GM19324 (cell line): Measurements from ENCODE around the gene HDAC4.
"Not testable (repeated sequence)": the region's sequence is repeated elsewhere in the genome, so short reads cannot be mapped to it uniquely, and the experiment has no call there.

Experiments used
- ATAC-seq: cut with Tn5 transposase; IDR thresholded peaks from one replicate; pipeline ENCODE4 v1.9.1; 2021; ENCODE audit warnings: mild to moderate bottlenecking, moderate library complexity; ENCODE audit not compliant: unreplicated experiment, low FRiP score

Gene HDAC4

GRCh38 chr2:239181903-239182581, 218.8 kb downstream of the HDAC4 start:
- no peak for ATAC-seq

GRCh38 chr2:239181074-239181902, 219.5 kb downstream of the HDAC4 start:
- no peak for ATAC-seq

- ATAC-seq = no peak
These were observed 220.2 kb downstream of the HDAC4 start for GRCh38 chr2:239180526-239181073.

GRCh38 chr2:239179851-239180371, 220.9 kb downstream of the HDAC4 start:
- no peak for ATAC-seq

GRCh38 chr2:239178954-239179353, 221.9 kb downstream of the HDAC4 start:
- no peak for ATAC-seq

DNA sequence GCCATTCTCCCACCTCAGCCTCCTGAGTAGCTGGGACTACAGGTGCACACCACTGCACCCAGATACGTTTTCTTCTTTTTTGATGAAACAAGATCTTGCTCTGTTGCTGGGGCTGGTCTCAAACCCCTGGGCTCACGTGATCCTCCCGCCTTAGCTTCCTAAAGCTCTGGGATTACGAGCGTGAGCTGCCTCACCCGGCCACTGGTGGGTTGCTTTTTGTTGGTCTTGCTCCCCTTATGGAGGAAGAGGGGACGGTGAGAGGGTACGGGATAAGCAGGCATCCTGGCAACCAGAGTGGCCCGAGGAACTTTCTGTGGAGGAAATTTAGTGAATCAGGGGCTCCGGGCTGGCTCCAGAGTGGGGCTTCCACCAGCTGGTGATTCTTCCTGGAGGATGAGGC, 222.3 kb downstream of the HDAC4 start:
- ATAC-seq = no peak

- ATAC-seq = no peak
These were observed 222.9 kb downstream of the HDAC4 start for GRCh38 chr2:239177908-239178307.

DNA sequence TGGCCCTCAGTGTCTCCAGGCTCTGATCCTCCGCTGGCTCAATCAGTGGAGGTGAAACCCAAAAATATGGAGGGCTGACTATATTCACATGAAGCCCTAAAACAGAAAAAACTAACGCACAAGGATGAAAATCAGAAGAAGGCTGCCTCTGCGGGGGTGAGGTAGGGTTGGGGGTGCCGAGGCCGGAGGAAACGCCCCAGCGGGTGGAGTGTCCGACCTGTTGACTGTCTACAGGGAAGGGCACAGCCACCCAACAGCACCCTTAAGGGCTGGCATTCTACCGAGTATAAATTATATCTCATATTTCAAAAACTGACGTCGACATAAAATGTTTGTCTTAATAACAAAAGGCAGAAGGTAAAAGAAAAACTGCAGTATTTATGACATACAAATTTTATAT, 223.5 kb downstream of the HDAC4 start:
- ATAC-seq = no peak

DNA sequence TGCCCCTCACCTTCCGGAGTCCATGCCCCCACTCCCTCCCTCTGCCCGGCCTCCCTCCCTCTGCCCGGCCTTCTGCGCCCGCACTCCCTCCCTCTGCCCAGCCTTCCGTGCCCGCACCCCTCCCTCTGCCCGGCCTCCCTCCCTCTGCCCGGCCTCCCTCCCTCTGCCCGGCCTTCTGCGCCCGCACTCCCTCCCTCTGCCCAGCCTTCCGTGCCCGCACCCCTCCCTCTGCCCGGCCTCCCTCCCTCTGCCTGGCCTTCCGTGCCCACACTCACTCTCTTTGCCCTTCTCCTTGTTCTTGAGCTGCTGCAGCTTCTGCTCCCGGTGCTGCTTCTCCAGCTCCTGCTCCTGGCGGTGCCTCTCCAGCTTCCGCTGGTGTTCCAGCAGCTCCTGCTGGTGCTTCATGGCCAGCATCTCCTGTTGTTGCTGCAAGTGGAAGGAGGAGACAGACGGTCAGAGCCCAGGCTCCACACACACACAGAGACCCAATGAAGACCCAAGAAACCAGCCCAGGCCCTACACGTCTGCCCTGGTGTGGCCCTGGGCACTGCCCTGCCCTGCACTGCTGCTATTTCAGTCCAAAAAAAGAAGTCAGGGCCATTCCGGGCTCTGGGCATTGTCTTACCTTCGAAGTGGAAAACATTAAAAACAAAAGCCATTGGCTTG, 224.5 kb downstream of the HDAC4 start:
- ATAC-seq = not testable (repeated sequence)

- no peak for ATAC-seq
These were observed 225.6 kb downstream of the HDAC4 start for GRCh38 chr2:239175181-239175580.

DNA sequence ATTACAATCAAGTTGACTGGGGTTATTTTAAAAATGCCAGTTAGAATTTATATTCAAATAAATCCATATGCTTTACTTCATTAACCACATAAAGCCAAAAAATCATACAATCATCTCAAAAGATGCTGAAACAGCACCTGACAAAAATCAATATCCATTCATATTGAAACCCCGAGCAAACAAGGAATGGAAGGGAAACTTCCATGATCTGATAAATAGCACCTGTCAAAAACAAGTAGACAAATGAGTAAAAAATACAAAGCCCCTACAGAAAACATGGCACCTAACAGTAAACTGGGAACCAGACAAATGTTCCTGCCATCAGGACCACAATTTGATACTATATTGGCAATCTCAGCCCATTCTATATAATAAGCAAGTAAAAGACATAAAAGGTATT, 227.5 kb downstream of the HDAC4 start:
- ATAC-seq = no peak

DNA sequence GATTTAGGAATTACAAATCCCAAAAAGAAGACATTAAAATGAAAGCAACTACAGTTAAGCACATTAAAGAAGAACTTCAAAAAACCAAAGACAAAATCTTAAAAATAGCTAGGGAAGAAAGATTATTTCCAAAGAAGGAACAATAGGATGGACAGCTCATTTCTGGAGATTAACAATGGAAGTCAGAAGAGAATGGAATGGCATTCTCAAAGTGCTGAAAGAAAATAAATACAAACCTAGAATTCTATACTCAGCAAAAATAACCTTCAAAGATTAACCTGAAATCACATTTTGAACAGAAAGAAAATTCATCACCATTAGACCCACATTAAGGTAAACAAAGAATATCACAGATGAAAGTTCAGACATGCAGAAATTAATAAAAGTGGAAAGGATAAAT, 229.2 kb downstream of the HDAC4 start:
- ATAC-seq = no peak

DNA sequence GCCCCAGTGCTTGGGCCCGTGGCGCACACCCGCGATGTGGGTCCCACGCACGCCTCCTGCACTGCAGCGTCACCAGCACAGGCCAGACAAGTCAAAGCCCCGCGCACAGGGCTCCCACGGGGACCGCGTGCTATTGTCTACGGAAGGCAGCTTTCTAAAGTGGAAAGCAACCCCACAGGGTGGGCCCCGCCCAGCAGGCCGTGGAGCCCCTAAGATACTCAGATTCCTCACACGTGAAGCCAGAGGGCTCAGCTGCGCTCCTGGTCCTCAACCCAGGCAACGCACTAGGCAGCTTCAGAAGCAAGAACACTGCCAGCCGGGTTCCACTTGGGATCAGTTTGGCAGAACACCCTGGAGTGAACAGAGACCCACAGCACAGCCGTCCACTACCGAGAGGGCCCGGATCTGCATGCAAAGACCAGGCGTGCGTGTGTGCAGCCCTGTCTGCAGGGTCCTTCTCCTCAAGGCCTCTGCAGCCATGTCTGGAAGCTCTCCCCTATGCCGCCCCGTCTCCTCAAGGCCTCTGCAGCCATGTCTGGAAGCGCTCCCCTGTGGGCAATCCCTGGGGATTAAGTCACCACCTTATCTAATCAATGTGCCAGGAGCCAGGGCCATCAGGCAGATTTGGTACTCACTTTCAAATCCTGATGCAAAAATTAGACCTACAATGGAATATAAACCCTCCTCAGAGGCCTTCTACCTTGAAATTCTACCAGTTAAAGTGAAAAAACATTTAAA, 231.3 kb downstream of the HDAC4 start:
- no peak for ATAC-seq

- no peak for ATAC-seq
These were observed 232.2 kb downstream of the HDAC4 start for GRCh38 chr2:239168575-239168974.

- no peak for ATAC-seq
These were observed 232.9 kb downstream of the HDAC4 start for GRCh38 chr2:239167766-239168444.

GRCh38 chr2:239167011-239167673, 233.7 kb downstream of the HDAC4 start:
- ATAC-seq = no peak

GRCh38 chr2:239166201-239166834, 234.5 kb downstream of the HDAC4 start:
- no peak for ATAC-seq

DNA sequence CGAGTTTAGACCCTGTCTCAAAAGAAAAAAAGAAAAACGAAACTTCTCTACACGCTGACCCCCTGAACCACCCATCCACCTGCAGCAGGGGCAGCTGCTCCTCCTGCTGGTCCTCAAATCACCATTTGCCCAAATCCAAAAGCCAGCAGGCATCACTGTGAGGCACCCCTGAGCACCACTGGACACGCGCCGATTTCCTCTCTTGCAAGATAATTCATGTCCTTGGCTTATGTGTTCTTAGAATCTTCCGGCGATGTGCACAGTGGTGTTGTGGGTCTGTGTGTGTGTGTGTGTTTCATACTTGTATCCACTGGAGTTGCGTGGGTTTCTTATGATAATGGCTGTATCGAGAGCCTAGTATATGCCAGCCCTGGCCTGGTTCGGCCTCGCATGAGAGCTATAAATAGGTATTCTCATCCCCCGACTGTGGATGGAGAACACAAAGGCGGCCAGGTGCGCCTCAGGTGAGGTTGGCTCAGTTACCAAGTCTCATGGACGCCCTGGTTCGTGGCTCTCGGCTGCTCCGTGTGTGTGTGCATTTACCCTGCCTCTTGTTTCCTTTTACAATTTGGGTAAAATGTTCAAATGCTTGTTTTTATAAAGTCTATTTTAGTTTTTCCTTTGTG, 235.5 kb downstream of the HDAC4 start:
- ATAC-seq = no peak
